ENCODE data around the gene PIK3R5. TPM values are rescaled to one million over a fixed set of nuclear protein-coding genes. Genes with fewer than 3 reads are reported as not detected.

PIK3R5 gene
- polyA plus RNA-seq, 1 experiment, result 0.02 TPM

- TF ChIP-seq CTCF (IDR thresholded peaks at IDR 0.05; ENCODE audit: insufficient read depth, low read depth, low read length), result no peak
- CTCF ChIA-PET, result interaction anchor here (1.1 to 3.6 kb wide), 6 partner anchors 17 to 140 kb away, joined by 3 to 27 read pairs (median 10); no protein-coding TSS in a partner anchor
Measured at GRCh38 chr17:8893621-8894201, 71.8 kb downstream of the PIK3R5 start.

GRCh38 chr17:8893059-8893458, 72.4 kb downstream of the PIK3R5 start:
- Histone ChIP-seq H3K36me3 (ENCODE audit: control insufficient read depth, insufficient read depth, low read length) (no peaks in the 10 kb centered on the region), H3K4me3 (ENCODE audit: low read depth, low read length) (no peak overlapping the region), H3K27me3 (ENCODE audit: control insufficient read depth, insufficient read depth, low read length) (no peaks in the 10 kb centered on the region; the same call in 1 of the 2 replicates)
- ChIA-PET CTCF (interaction anchor here (2.5 to 3.0 kb wide), 2 partner anchors 108 to 139 kb away, joined by 8 to 27 read pairs; no protein-coding TSS in a partner anchor), POLR2A (no interaction called here)
- DNase-seq (ENCODE audit: low read depth), result no peak
- TF ChIP-seq CTCF (IDR thresholded peaks at IDR 0.05; ENCODE audit: insufficient read depth, low read depth, low read length), result no peak

More at GRCh38 chr17:8893621-8894201, 71.8 kb downstream of the PIK3R5 start:
- Histone ChIP-seq H3K27me3 (ENCODE audit: control insufficient read depth, insufficient read depth, low read length) (no peaks in the 10 kb centered on the region; the same call in 1 of the 2 replicates), H3K36me3 (ENCODE audit: control insufficient read depth, insufficient read depth, low read length) (no peaks in the 10 kb centered on the region), H3K4me3 (ENCODE audit: low read depth, low read length) (no peak overlapping the region)
- POLR2A ChIA-PET, result interaction anchor here (0.6 kb wide), 1 partner anchor 146 kb away, joined by 5 read pairs; no protein-coding TSS in a partner anchor
- no peak for DNase-seq (ENCODE audit: low read depth)

- Histone ChIP-seq H3K4me3 (ENCODE audit: low read depth, low read length) (no peak overlapping the region), H3K27me3 (ENCODE audit: control insufficient read depth, insufficient read depth, low read length) (no peaks in the 10 kb centered on the region; the same call in 1 of the 2 replicates), H3K36me3 (ENCODE audit: control insufficient read depth, insufficient read depth, low read length) (no peaks in the 10 kb centered on the region)
- ChIA-PET CTCF (no interaction called here), POLR2A (no interaction called here)
- no peak for TF ChIP-seq CTCF (IDR thresholded peaks at IDR 0.05; ENCODE audit: insufficient read depth, low read depth, low read length)
- no peak for DNase-seq (ENCODE audit: low read depth)
Measured at GRCh38 chr17:8892338-8892690, 73.2 kb downstream of the PIK3R5 start.

GRCh38 chr17:8890671-8891070, 74.8 kb downstream of the PIK3R5 start:
- H3K27me3 ChIP-seq (ENCODE audit: control insufficient read depth, insufficient read depth, low read length), result no peaks in the 10 kb centered on the region
- CTCF ChIA-PET, result interaction anchor here (1.0 to 4.1 kb wide), 4 partner anchors 10 to 102 kb away, joined by 3 to 17 read pairs (median 10); no protein-coding TSS in a partner anchor
- POLR2A ChIA-PET, result no interaction called here
- no peak for DNase-seq (ENCODE audit: low read depth)
- no peaks in the 10 kb centered on the region for H3K36me3 ChIP-seq (ENCODE audit: control insufficient read depth, insufficient read depth, low read length)
- H3K4me3 ChIP-seq (ENCODE audit: low read depth, low read length), result no peak overlapping the region
- TF ChIP-seq CTCF (IDR thresholded peaks at IDR 0.05; ENCODE audit: insufficient read depth, low read depth, low read length), result no peak

- ChIA-PET CTCF (interaction anchor here (0.7 to 4.1 kb wide), 10 partner anchors 10 to 633 kb away, joined by 3 to 25 read pairs (median 4); no protein-coding TSS in a partner anchor), POLR2A (no interaction called here)
- no peaks in the 10 kb centered on the region for H3K36me3 ChIP-seq (ENCODE audit: control insufficient read depth, insufficient read depth, low read length)
- TF ChIP-seq CTCF (IDR thresholded peaks at IDR 0.05; ENCODE audit: insufficient read depth, low read depth, low read length), result no peak
- no peak for DNase-seq (ENCODE audit: low read depth)
- no peak overlapping the region for H3K4me3 ChIP-seq (ENCODE audit: low read depth, low read length)
- H3K27me3 ChIP-seq (ENCODE audit: control insufficient read depth, insufficient read depth, low read length), result no peaks in the 10 kb centered on the region
Measured at GRCh38 chr17:8889458-8890210, 75.9 kb downstream of the PIK3R5 start.
